Measurements from ENCODE around the gene SMYD3. TPM values are rescaled to one million over a fixed set of nuclear protein-coding genes. Genes with fewer than 3 reads are reported as not detected.

Gene SMYD3
- total RNA-seq, 1 donor from 2014 or later, result 24.2 TPM

GRCh38 chr1:246041360-246041759 is 465.7 kb downstream of the SMYD3 start:
- no peak for DNase-seq (ENCODE audit: low read depth, low spot score)
- peaks cover 2% of the 10 kb centered on the region for H3K9me3 Mint-ChIP-seq
- no peaks in the 10 kb centered on the region for H3K4me1 Mint-ChIP-seq
- no peaks in the 10 kb centered on the region for H3K27me3 Mint-ChIP-seq (ENCODE audit: low read depth)
- no peak overlapping the region for H3K27ac Mint-ChIP-seq (ENCODE audit: unreplicated experiment)
- TF ChIP-seq, protein P1, sequence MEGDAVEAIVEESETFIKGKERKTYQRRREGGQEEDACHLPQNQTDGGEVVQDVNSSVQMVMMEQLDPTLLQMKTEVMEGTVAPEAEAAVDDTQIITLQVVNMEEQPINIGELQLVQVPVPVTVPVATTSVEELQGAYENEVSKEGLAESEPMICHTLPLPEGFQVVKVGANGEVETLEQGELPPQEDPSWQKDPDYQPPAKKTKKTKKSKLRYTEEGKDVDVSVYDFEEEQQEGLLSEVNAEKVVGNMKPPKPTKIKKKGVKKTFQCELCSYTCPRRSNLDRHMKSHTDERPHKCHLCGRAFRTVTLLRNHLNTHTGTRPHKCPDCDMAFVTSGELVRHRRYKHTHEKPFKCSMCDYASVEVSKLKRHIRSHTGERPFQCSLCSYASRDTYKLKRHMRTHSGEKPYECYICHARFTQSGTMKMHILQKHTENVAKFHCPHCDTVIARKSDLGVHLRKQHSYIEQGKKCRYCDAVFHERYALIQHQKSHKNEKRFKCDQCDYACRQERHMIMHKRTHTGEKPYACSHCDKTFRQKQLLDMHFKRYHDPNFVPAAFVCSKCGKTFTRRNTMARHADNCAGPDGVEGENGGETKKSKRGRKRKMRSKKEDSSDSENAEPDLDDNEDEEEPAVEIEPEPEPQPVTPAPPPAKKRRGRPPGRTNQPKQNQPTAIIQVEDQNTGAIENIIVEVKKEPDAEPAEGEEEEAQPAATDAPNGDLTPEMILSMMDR (conservative IDR thresholded peaks at IDR 0.05), result no peak
- no peak overlapping the region for H3K4me3 Mint-ChIP-seq
- H3K36me3 Mint-ChIP-seq (ENCODE audit: low read depth), result peaks cover 5% of the 10 kb centered on the region

GRCh38 chr1:246040200-246040890 is 466.7 kb downstream of the SMYD3 start:
- Mint-ChIP-seq H3K27me3 (ENCODE audit: low read depth) (no peaks in the 10 kb centered on the region), H3K4me1 (no peaks in the 10 kb centered on the region), H3K36me3 (ENCODE audit: low read depth) (peaks cover 5% of the 10 kb centered on the region), H3K27ac (ENCODE audit: unreplicated experiment) (no peak overlapping the region), H3K9me3 (peaks cover 2% of the 10 kb centered on the region), H3K4me3 (no peak overlapping the region)
- DNase-seq (ENCODE audit: low read depth, low spot score), result no peak
- TF ChIP-seq, protein P1 (conservative IDR thresholded peaks at IDR 0.05), result no peak

- TF ChIP-seq, protein P1 (conservative IDR thresholded peaks at IDR 0.05), result no peak
- Mint-ChIP-seq H3K27ac (ENCODE audit: unreplicated experiment) (no peak overlapping the region), H3K4me3 (no peak overlapping the region), H3K9me3 (peaks cover 2% of the 10 kb centered on the region), H3K4me1 (no peaks in the 10 kb centered on the region), H3K36me3 (ENCODE audit: low read depth) (peaks cover 3% of the 10 kb centered on the region), H3K27me3 (ENCODE audit: low read depth) (no peaks in the 10 kb centered on the region)
- DNase-seq (ENCODE audit: low read depth, low spot score), result no peak
These were observed 467.5 kb downstream of the SMYD3 start for GRCh38 chr1:246039584-246039983.

DNA sequence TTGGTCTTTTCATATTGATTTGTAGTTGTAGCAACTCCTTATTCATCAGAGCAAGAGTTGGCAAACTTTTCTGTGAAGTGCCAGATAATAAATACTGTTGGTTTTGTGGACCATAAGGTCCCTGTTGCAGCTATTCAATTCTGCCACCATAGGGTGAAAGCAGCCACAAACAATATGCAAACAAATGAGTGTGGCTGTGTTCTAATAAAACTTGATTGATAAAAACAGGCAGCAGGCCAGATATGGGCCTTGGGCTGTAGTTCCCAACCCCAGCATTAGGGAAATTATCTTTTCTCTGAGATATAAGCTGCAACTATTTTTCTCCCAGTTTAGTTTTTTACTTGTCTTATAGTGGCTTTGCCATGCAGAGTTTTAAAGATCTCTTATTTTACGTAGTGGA is 469.2 kb downstream of the SMYD3 start:
- H3K36me3 Mint-ChIP-seq (ENCODE audit: low read depth), result no peaks in the 10 kb centered on the region
- TF ChIP-seq, protein P1 (conservative IDR thresholded peaks at IDR 0.05), result no peak
- no peak for DNase-seq (ENCODE audit: low read depth, low spot score)
- H3K4me1 Mint-ChIP-seq, result no peaks in the 10 kb centered on the region
- peaks cover 2% of the 10 kb centered on the region for H3K9me3 Mint-ChIP-seq
- H3K27ac Mint-ChIP-seq (ENCODE audit: unreplicated experiment), result no peak overlapping the region
- no peaks in the 10 kb centered on the region for H3K27me3 Mint-ChIP-seq (ENCODE audit: low read depth)
- H3K4me3 Mint-ChIP-seq, result no peak overlapping the region

GRCh38 chr1:246036175-246036574 is 470.9 kb downstream of the SMYD3 start:
- no peaks in the 10 kb centered on the region for H3K9me3 Mint-ChIP-seq
- no peak overlapping the region for H3K27ac Mint-ChIP-seq (ENCODE audit: unreplicated experiment)
- no peaks in the 10 kb centered on the region for H3K36me3 Mint-ChIP-seq (ENCODE audit: low read depth)
- TF ChIP-seq, protein P1 (conservative IDR thresholded peaks at IDR 0.05), result no peak
- no peaks in the 10 kb centered on the region for H3K27me3 Mint-ChIP-seq (ENCODE audit: low read depth)
- DNase-seq (ENCODE audit: low read depth, low spot score), result no peak
- H3K4me3 Mint-ChIP-seq, result no peak overlapping the region
- H3K4me1 Mint-ChIP-seq, result no peaks in the 10 kb centered on the region
